PFSK-1 (cell line): ENCODE measurements around the gene BOD1.

ENCODE experiments used
- FOXP2 ChIP-seq: optimal IDR thresholded peaks from 2 replicates; pipeline ENCODE3; 2011; ENCODE audit warnings: borderline replicate concordance, control low read depth, inconsistent platforms; ENCODE audit not compliant: insufficient read depth; ENCODE audit errors: extremely low read length, extremely low read depth
- POLR2AphosphoS5 ChIP-seq: IDR thresholded peaks from 2 replicates; pipeline ENCODE4 v1.6.1; 2012; ENCODE audit warnings: low read depth, mild to moderate bottlenecking, control low read depth, low read length, moderate library complexity
- REST ChIP-seq, 2 experiments: IDR thresholded peaks; 2 replicates each; pipeline versions ENCODE4 v1.6.1 to v1.8.0; 2011 to 2012; ENCODE audit warnings: low read depth in 2 of 2, low read length in 2 of 2, control low read depth in 1 of 2, inconsistent platforms in 1 of 2, mild to moderate bottlenecking in 1 of 2, moderate library complexity in 1 of 2; ENCODE audit not compliant: insufficient read depth in 1 of 2
- SIN3A ChIP-seq: IDR thresholded peaks from 2 replicates; pipeline ENCODE4 v1.6.1; 2012; ENCODE audit warnings: mild to moderate bottlenecking, low read length, moderate library complexity, borderline replicate concordance; ENCODE audit not compliant: insufficient read depth
- TAF1 ChIP-seq: IDR thresholded peaks from 2 replicates; pipeline ENCODE4 v1.6.1; 2012; ENCODE audit warnings: low read length, control low read depth, borderline replicate concordance; ENCODE audit not compliant: insufficient read depth

BOD1 gene

GRCh38 chr5:173613433-173614159 is 2.9 kb downstream of the BOD1 start:
- no peak for TF ChIP-seq FOXP2
- TF ChIP-seq TAF1: no peak
- no peak for TF ChIP-seq REST (IDR thresholded peaks at IDR 0.05; ENCODE audit: insufficient read depth in 1 of 2, low read depth in 2 of 2, low read length in 2 of 2)
- TF ChIP-seq POLR2AphosphoS5: no peak
- TF ChIP-seq SIN3A: no peak

- TF ChIP-seq POLR2AphosphoS5 (no peak), REST (IDR thresholded peaks at IDR 0.05; ENCODE audit: insufficient read depth in 1 of 2, low read depth in 2 of 2, low read length in 2 of 2) (no peak), FOXP2 (no peak), SIN3A (no peak), TAF1 (no peak)
Measured at GRCh38 chr5:173612948-173613347, 3.5 kb downstream of the BOD1 start.

GRCh38 chr5:173611706-173612105 is 4.7 kb downstream of the BOD1 start:
- TF ChIP-seq FOXP2: no peak
- no peak for TF ChIP-seq POLR2AphosphoS5
- TF ChIP-seq REST (IDR thresholded peaks at IDR 0.05; ENCODE audit: insufficient read depth in 1 of 2, low read depth in 2 of 2, low read length in 2 of 2): no peak
- no peak for TF ChIP-seq TAF1
- no peak for TF ChIP-seq SIN3A

- TF ChIP-seq REST (IDR thresholded peaks at IDR 0.05; ENCODE audit: insufficient read depth in 1 of 2, low read depth in 2 of 2, low read length in 2 of 2) (no peak), SIN3A (no peak), POLR2AphosphoS5 (no peak), FOXP2 (no peak), TAF1 (no peak)
Measured at GRCh38 chr5:173604141-173604540, 12.3 kb downstream of the BOD1 start.

- no peak for TF ChIP-seq SIN3A
- TF ChIP-seq FOXP2: no peak
Measured at GRCh38 chr5:173602423-173602822, 14.0 kb downstream of the BOD1 start.
